HG02970 (cell line): ENCODE results near the gene HK3.

Experiments used
- ATAC-seq: cut with Tn5 transposase; IDR thresholded peaks from one replicate; pipeline ENCODE4 v1.9.1; 2021; ENCODE audit warnings: mild to moderate bottlenecking, moderate library complexity, moderate number of reproducible peaks; ENCODE audit not compliant: unreplicated experiment, low FRiP score

Gene HK3

GRCh38 chr5:176886336-176887251, 12.6 kb downstream of the HK3 start:
- no peak for ATAC-seq

- ATAC-seq, result no peak
Observed at GRCh38 chr5:176884571-176884890, 14.6 kb downstream of the HK3 start.

- no peak for ATAC-seq
Observed at GRCh38 chr5:176883700-176884570, 15.2 kb downstream of the HK3 start.

- ATAC-seq, result no peak
Observed at GRCh38 chr5:176882567-176882903, 16.6 kb downstream of the HK3 start.

GRCh38 chr5:176881816-176882566, 17.2 kb downstream of the HK3 start:
- no peak for ATAC-seq

- ATAC-seq, result no peak
Observed at GRCh38 chr5:176881021-176881749, 18.0 kb downstream of the HK3 start.

- ATAC-seq, result no peak
Observed at GRCh38 chr5:176880366-176881020, 18.7 kb downstream of the HK3 start.

GRCh38 chr5:176879663-176880361, 19.3 kb downstream of the HK3 start:
- ATAC-seq, result no peak

- ATAC-seq, result no peak
Observed at GRCh38 chr5:176878906-176879662, 20.1 kb downstream of the HK3 start.

GRCh38 chr5:176878463-176878862, 20.7 kb downstream of the HK3 start:
- no peak for ATAC-seq

GRCh38 chr5:176877793-176878331, 21.3 kb downstream of the HK3 start:
- no peak for ATAC-seq

GRCh38 chr5:176876506-176877431, 22.4 kb downstream of the HK3 start:
- no peak for ATAC-seq

- ATAC-seq, result no peak
Observed at GRCh38 chr5:176875783-176876505, 23.2 kb downstream of the HK3 start.

GRCh38 chr5:176875014-176875550, 24.1 kb downstream of the HK3 start:
- no peak for ATAC-seq

- ATAC-seq, result no peak
Observed at GRCh38 chr5:176874198-176874780, 24.9 kb downstream of the HK3 start.
